DMS79 (cell line): ENCODE data around the gene KRTAP13-2.

ENCODE experiments used
- DNase-seq: peaks from one replicate; lab custom pipeline; 2025; lab: John Stamatoyannopoulos, UW

The KRTAP13-2 gene, protein sequence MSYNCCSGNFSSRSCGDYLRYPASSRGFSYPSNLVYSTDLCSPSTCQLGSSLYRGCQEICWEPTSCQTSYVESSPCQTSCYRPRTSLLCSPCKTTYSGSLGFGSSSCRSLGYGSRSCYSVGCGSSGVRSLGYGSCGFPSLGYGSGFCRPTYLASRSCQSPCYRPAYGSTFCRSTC

DNA sequence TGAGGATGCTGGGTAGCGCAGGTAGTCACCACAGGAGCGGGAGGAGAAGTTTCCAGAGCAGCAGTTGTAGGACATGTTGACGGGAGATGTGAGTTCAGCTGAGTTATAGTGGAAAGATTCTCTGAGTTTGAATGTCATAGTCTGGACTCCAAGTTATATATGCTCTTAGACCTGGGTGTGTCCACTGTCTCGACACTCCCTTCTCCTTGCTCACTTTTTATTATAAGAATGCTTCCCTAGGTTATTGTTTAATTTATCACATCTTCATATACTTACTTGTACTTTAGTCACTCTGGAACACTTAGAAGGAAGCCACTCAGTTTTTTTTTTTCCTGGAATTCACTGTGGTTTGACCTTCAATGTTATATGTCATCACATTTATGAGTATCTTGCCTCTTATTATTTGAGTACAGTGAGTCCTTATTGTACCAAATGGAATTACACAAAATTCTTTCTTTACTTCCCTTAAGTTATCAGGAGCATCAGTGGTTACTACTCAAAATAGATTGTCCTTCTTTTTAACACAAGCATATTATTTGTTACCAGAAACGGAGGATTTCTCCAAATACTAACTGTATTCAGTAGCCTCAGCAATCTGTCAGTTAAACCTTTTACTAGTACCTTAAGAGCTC is at the start of gene KRTAP13-2:
KRTAP13-2 (minus strand) TSS at position 133 of the 632 bp plus-strand sequence; CDS start at position 75, 58 bp downstream.
- no peak for DNase-seq

DNA sequence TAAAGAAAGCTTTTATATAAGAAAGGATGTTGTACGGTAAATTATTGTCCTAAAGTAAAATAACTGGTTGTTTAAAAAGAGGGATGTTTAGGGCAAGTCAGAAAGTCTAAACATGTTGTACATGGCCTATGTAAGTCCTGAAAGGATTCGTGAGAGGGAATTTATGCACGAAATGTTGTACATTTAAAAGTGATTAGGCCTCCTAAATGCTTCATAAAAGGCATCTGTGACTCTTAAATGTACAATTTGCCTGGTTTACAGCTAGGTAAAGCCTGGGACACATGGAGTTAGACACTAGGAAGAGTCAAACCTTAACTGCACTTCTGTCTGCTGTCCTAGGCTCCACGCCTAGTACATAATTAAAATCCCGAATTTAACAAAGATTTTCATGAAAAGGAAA is 43.9 kb upstream of the KRTAP13-2 start:
- DNase-seq = no peak

DNA sequence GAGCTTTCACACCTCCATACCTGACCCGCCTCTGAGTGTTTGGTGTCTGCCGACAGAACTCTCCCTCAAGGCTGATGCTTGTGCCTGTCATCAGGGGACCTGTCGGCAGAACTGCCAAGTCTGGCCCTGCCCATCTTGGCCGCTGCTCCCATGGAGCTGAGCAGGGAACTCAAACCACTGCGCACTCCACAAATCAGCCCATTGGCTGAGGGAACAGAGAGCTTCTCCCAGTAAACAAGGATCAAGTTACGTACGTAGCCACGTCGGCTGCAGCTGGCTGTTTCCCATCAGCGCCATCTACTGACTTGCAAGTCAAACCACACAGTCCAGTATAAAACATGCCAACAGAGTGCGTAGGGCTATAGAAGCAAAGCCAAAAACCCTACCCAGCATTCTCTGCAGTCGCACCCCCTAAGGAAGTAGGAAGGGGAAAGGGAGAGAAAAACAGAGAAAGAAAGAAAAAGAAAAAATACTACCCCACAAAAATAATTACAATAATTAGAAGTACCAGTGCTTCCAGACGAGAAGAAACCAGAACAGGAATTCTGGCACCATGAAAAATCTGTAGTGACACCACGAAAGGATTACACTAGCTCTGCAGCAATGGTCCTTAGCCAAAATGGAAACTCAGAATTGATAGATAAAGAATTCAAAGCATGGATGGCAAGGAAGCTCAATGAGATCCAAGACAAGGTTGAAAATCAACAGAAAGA is 36.9 kb upstream of the KRTAP13-2 start:
- no peak for DNase-seq

DNA sequence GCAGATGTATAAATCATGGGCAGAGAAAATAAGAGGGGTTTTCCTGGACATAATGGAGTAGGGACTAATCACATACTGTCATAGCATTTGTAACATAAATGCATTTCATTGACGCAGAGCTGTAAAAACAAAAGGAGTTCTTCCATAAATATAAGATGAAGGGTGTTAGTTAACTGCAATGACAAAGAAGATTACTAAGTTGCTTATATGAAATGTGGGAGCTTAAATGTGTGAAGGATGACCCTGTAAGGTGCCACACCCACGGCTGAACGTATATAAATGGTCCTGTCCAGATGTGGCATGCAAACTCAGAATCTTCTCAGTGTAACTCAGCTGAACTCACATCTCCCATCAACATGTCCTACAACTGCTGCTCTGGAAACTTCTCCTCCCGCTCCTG is 23.7 kb upstream of the KRTAP13-2 start, which contains the start of gene KRTAP13-1:
KRTAP13-1 (plus strand) TSS at position 301 of the 400 bp plus-strand sequence; CDS start at position 357, 56 bp downstream.
- no peak for DNase-seq

GRCh38 chr21:30391492-30392025 is 19.5 kb upstream of the KRTAP13-2 start:
- no peak for DNase-seq

GRCh38 chr21:30382201-30382600 is 10.1 kb upstream of the KRTAP13-2 start:
- DNase-seq = no peak

DNA sequence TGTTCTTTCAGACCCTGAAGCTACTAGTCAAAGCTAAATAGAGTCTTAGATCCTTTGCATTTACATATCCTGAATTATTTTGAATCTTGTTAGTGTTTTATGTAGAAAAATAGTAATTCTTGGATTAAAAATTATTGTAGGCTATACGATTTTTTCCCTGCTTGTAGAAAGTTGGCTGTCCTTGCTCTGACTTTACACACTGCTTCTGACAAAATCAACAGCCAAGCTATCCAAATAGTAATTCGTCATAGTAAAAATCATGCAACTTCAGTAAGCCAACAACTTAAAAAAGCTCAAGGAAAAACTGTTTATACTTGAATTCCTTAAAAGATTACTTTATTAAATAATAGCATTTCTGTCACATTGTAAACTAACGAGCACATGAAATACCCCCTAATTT is 16.2 kb downstream of the KRTAP13-2 start:
- no peak for DNase-seq

GRCh38 chr21:30354308-30355005 is 17.6 kb downstream of the KRTAP13-2 start:
- no peak for DNase-seq

DNA sequence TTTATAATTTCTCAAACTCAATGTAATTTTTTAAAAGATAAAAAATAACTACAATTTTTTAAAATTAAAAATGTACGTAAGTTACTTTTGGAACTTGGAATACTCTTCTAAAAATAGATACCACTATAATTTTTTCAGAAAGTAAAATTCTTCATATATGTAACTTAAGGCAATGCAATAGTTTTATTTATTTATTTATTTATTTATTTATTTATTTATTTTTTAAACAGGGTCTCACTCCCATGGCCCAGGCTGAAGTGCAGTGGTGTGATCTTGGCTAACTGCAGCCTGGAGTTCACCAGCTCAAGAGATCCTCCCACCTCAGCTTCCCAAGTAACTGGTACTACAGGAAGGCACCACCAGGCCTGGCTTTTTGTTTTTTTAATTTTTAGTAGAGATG is 20.5 kb downstream of the KRTAP13-2 start:
- DNase-seq = no peak

GRCh38 chr21:30349572-30349971 is 22.5 kb downstream of the KRTAP13-2 start:
- DNase-seq = no peak

GRCh38 chr21:30348506-30348905 is 23.6 kb downstream of the KRTAP13-2 start, which contains the start of gene KRTAP23-1:
Gene KRTAP23-1, minus strand, starts transcription at chr21:30348606. Its CDS starts 0 bp downstream, at chr21:30348606.
- no peak for DNase-seq

GRCh38 chr21:30345014-30345413 is 27.1 kb downstream of the KRTAP13-2 start:
- no peak for DNase-seq

DNA sequence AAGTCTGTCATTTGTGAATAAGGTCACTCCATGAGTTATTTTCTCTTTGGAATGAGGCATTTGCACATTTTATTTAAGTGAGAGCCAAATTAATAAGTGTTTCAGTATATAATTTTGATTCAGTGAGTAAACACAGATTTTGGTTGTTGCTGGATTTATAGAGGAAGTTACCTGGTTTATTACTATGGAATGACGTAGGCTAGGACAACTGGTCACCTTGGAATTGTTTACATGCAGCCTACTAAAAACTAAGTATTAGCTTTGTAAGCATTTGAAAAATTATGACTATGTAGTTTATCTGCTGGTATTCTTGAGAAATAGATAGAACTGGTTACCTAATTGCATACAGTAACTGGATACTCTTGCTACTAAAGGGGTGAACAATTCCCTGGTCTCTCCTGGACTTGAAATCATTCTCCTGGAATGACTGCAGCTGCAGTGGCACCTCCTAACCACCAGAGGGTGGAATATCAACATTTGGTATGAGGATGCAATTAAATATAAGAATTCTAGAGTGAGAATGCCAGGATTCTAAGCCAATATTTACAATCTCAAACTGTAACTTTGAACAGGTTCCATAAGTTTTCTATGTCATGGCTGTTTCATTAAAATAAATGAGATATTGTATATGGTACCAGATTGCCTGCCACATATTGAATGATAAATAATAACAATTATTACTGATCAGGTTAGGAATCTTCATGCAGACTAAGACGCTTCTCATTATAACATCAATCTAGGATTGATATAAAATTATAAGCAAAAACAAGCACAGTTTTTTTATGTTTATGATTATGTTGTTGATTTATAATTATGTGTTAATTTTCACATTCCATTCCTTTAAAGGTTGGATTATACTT is 31.1 kb downstream of the KRTAP13-2 start:
- DNase-seq = no peak

DNA sequence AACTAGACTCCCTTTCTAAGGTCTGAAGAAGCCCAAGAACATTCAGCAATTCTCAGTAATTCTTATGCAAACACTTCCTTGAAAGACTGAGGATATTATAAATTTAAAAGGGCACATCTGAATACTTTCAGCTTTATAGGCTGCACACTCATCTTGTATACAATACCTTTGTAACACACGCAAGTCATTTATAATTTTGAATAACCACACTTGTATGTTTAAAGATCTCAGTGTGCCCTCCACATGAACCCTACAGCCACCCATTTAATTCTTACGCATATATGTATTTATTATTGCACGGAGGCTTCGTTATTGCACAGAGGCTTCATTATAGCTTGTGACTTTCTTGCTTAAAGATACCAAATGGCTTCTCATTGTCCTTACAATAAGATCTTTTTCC is 33.4 kb downstream of the KRTAP13-2 start:
- DNase-seq = no peak

DNA sequence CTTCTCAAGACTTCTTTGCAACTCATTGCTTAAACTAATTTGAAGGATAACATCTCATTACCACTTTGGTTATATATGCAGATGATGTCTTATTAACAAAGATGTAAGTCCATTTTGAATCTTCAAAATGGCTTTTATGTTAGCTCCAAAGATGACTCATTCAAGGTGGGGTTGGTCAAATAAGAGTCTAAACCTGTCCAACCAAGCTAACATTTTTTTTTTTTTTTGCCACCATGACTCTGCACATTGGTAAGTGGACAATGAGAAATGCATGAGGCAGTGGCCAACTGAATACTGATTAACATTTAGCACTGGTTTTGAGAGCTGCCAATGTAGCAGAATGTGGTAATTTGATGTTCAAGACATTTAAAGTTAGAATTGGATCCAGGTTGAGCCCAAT is 34.3 kb downstream of the KRTAP13-2 start:
- no peak for DNase-seq

DNA sequence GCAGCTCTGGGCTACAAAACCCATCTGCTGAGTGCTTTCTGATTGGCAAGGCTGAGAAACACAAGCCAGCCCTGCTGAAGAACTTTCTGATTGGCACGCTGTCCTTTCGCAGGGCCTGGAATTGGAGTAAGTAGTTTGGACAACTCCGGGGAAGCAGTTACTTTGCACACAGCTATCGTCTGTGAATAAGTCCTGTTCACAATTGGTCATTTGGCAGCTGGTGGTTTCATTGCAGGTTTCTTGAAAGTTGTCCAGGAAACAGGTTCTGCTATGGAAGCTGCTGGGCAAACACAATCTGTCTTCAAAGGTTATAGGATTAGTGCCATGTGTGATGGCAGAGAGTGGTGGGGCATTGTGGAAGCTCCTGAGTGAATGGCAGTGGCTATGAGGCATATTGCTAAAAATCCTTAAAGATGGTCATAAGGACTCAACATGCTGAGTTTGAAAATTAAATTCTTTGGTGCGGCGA is 34.8 kb downstream of the KRTAP13-2 start, which contains the start of gene KRTAP27-1:
KRTAP27-1 (minus strand) TSS at position 419 of the 469 bp plus-strand sequence; CDS start at position 393, 26 bp downstream.
- no peak for DNase-seq

DNA sequence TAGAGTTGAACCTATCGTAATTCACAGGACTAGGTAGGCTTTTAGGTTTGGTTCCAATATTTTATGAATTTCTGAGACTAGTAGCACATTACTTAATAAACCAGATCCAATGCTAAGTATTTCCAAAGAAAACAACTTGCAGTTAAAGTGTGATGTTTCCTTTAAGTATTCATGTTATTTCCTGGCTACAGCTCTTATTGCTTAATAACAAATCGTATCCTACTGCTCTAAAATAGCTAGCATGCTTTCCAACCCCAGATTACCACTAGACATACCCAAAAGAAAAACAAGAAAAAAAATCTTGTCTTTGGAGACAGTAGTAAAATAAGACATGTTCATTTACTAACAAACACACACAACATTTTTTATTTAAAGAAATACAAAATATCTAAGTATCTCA is 35.5 kb downstream of the KRTAP13-2 start:
- DNase-seq = no peak

DNA sequence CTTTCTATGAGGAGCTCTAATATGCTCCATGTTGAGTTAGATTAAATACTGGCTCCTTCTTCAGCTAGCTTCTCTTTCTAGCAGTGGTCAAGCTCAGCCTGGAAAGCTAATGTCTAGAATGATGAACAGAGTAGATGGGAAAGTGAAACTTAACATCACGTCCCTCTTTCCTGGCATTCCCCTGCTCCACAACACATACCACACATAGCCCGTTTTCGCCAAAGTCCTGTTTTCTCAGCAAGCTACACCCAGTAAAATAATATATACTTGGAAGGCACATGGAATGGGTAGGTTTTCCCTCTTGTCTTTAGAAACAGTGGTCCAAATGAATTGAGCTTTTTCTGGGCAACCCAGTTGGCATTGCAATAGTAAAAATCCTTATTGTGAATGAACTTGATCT is 38.3 kb downstream of the KRTAP13-2 start:
- DNase-seq = no peak

DNA sequence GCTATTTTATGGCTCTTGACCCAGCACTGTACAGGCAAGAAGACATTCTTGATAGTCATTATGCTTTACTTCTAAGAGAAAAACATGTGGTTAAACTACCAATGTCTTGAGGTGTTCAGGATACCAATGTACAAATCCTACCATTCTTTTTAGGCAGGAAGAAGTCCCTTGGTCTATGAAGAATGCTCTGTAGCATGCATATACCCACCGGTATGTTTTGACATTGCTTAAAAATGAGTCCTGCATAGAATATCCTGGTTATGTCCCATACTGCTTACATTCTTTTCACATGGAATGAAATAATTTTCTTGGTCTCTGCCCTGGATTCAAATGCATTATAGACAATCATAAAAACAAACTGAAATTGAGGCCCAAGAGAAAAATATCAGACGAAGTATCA is 39.4 kb downstream of the KRTAP13-2 start:
- DNase-seq = no peak

- DNase-seq = no peak
These were observed 42.7 kb downstream of the KRTAP13-2 start for GRCh38 chr21:30329203-30329875.
